Peyer's patch (tissue), 4 donors: ENCODE measurements around the gene PIEZO1. TPM values are rescaled to one million over a fixed set of nuclear protein-coding genes. Genes with fewer than 3 reads are reported as not detected.

Experiments used
- DNase-seq, 3 donors: peaks; one replicate each; pipeline ENCODE4 v3.0.0-alpha.2; 2017 to 2019
- H3K27ac ChIP-seq, 4 donors: fragments of 200-600 bp; sonication (generic); one replicate each; pipeline ENCODE4 v1.5.1; 2016 to 2019
- H3K27me3 ChIP-seq, 2 donors: fragments of 200-600 bp; sonication (generic); one replicate each; pipeline ENCODE4 v1.5.1; 2019
- H3K36me3 ChIP-seq, 3 donors: fragments of 200-600 bp; sonication (generic); one replicate each; pipeline ENCODE4 v1.5.1; 2016 to 2019
- H3K4me1 ChIP-seq, 4 donors: fragments of 200-600 bp; sonication (generic); one replicate each; pipeline ENCODE4 v1.5.1; 2016 to 2019
- H3K4me3 ChIP-seq, 4 donors: fragments of 200-600 bp; sonication (generic); 1 replicate in 3 of 4; 2 replicates in 1 of 4; pipeline ENCODE4 v1.5.1; 2016 to 2019; ENCODE audit warnings: mild to moderate bottlenecking in 1 of 4
- H3K9me3 ChIP-seq, 4 donors: fragments of 200-600 bp; sonication (generic); one replicate each; pipeline ENCODE4 v1.5.1; 2016 to 2019; ENCODE audit warnings: mild to moderate bottlenecking in 1 of 4
- POLR2A ChIP-seq, 2 donors: fragments of 450-650 bp; IDR thresholded peaks; one replicate each; pipeline ENCODE4 v1.5.1; 2017; ENCODE audit warnings: antibody characterized with exemption in 2 of 2, mild to moderate bottlenecking in 2 of 2, moderate library complexity in 2 of 2
- total RNA-seq, 4 donors: library from RNA; depleted of rRNA; stranded (reverse); fragments of >200 nt; gene quantifications; one replicate each; pipeline ENCODE4 v1.1.0, GENCODE V29; 2016
- TF ChIP-seq, protein P1 (sequence below), 6 experiments: fragments of 450-650 bp in 4 of 6; fragments of 200-600 bp in 2 of 6; sonication (generic) in 1 of 6; IDR thresholded peaks; one replicate each; pipeline ENCODE4 v1.5.1; 2017 to 2019; ENCODE audit warnings: antibody characterized with exemption in 6 of 6, mild to moderate bottlenecking in 3 of 6, moderate library complexity in 1 of 6

Gene PIEZO1
- total RNA-seq, 4 donors from 2014 or later = 76.9 to 218 (median 183) TPM

DNA sequence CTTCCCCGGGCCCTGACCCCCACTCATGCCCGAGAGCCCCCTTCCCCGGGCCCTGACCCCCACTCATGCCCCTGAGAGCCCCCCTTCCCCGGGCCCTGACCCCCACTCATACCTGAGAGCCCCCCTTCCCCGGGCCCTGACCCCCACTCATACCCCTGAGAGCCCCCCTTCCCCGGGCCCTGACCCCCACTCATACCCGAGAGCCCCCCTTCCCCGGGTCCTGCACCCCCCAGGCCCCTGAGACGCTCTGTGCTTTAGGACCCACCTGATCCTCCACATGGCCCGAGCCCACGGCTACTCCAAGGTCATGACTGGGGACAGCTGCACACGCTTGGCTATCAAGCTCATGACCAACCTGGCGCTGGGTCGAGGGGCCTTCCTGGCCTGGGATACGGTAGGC is 72.0 kb downstream of the PIEZO1 start:
- peaks cover 0 to 47% (median 0%) of the 10 kb centered on the region in 3 donors for H3K36me3 ChIP-seq

DNA sequence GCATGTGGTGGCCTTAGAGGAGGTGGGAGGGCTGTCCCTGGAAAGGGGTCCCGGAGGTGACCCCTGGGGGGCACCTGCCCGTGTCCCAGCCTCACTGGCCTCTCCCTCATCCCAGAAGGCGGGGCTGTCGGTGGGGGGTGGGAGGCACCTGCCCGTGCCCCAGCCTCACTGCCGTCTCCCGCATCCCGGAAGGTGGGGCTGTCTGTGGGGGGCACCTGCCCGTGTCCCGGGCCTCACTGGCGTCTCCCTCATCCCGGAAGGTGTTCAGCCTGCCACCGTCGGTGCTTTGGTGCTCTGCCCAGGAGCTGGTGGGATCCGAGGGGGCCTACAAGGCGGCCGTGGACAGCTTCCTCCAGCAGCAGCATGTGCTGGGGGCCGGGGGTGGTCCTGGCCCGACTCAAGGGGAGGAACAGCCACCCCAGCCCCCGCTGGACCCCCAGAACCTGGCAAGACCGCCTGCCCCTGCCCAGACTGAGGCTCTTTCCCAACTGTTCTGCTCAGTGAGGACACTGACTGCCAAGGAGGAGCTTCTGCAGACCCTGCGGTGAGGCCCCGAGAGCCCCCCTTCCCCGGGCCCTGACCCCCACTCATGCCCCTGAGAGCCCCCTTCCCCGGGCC is 72.5 kb downstream of the PIEZO1 start:
- H3K27ac ChIP-seq = no peak overlapping the region
- peaks cover 0 to 43% (median 0%) of the 10 kb centered on the region in 3 donors for H3K36me3 ChIP-seq

More for the DNA sequence above, 72.0 kb downstream of the PIEZO1 start:
- Histone ChIP-seq H3K4me3 (no peak overlapping the region), H3K4me1 (no peaks in the 10 kb centered on the region), H3K9me3 (no peaks in the 10 kb centered on the region), H3K27ac (no peak overlapping the region), H3K27me3 (no peaks in the 10 kb centered on the region)
- no peak for TF ChIP-seq POLR2A (IDR thresholded peaks at IDR 0.05)
- TF ChIP-seq, protein P1, sequence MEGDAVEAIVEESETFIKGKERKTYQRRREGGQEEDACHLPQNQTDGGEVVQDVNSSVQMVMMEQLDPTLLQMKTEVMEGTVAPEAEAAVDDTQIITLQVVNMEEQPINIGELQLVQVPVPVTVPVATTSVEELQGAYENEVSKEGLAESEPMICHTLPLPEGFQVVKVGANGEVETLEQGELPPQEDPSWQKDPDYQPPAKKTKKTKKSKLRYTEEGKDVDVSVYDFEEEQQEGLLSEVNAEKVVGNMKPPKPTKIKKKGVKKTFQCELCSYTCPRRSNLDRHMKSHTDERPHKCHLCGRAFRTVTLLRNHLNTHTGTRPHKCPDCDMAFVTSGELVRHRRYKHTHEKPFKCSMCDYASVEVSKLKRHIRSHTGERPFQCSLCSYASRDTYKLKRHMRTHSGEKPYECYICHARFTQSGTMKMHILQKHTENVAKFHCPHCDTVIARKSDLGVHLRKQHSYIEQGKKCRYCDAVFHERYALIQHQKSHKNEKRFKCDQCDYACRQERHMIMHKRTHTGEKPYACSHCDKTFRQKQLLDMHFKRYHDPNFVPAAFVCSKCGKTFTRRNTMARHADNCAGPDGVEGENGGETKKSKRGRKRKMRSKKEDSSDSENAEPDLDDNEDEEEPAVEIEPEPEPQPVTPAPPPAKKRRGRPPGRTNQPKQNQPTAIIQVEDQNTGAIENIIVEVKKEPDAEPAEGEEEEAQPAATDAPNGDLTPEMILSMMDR (IDR thresholded peaks at IDR 0.05) = no peak
- no peak for DNase-seq

DNA sequence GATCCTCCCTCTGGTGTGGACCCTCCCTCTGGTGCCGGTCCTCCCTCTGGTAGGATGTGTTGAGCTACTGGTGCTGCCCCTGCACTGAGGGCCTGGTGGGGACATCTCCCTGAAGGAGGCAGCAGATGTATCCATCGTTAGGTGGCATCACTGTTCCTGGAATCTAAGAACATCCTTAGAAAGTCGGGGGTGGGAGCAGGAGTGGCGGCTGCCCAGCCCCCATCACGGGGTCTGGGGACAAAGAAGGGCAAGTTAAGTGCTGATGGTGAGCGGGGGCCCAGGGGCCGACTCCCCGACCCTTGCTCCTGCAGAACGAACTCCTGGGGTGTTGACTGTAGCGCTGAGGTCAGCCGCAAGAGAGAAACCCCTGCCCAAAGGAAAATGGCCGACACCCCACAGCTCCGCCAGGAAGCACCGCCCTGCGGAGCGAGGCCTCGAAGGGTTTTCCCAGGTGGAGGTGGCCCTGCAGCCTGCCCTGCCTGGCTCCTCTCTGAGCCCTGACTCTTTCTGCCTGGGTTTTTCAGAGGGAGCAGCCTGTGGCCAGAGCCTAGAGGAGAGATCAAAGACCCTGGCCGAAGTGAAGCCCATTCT is 73.2 kb downstream of the PIEZO1 start:
- Histone ChIP-seq H3K27ac (no peak overlapping the region), H3K4me1 (peaks cover 0 to 8% (median 3%) of the 10 kb centered on the region in 4 donors), H3K36me3 (peaks cover 0 to 37% (median 0%) of the 10 kb centered on the region in 3 donors), H3K27me3 (no peaks in the 10 kb centered on the region), H3K9me3 (no peaks in the 10 kb centered on the region), H3K4me3 (no peak overlapping the region)
- DNase-seq = no peak
- no peak for TF ChIP-seq POLR2A (IDR thresholded peaks at IDR 0.05)
- TF ChIP-seq, protein P1 (IDR thresholded peaks at IDR 0.05) = no peak

More for the DNA sequence above, 72.5 kb downstream of the PIEZO1 start:
- H3K4me1 ChIP-seq = peaks cover 0 to 1% (median under 1%) of the 10 kb centered on the region in 4 donors
- TF ChIP-seq, protein P1 (IDR thresholded peaks at IDR 0.05) = no peak
- no peak for TF ChIP-seq POLR2A (IDR thresholded peaks at IDR 0.05)
- no peak overlapping the region for H3K4me3 ChIP-seq
- H3K9me3 ChIP-seq = no peaks in the 10 kb centered on the region
- no peaks in the 10 kb centered on the region for H3K27me3 ChIP-seq
- no peak for DNase-seq

DNA sequence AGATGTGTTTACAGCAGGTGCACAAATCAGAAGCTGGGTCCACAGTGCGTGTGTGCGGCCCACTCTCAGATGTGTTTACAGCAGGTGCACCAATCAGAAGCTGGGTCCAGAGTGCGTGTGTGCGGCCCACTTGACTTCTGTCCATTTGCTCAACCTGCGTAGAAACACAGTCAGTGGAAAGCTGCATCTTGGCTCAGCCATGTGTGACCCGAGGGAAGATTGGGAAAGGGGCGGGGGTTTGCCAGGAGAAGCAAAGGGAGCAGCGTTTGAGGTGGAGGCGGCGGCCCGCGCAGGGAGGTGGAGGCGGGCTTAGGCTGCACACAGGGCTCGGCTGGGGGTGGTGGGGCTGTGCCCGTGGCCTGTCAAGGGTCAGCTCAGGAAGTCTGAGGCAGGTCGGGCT is 74.5 kb downstream of the PIEZO1 start:
- Histone ChIP-seq H3K27ac (no peak overlapping the region), H3K4me1 (peaks cover 0 to 12% (median 5%) of the 10 kb centered on the region in 4 donors), H3K36me3 (peaks cover 0 to 24% (median 0%) of the 10 kb centered on the region in 3 donors), H3K4me3 (no peak overlapping the region), H3K27me3 (no peaks in the 10 kb centered on the region), H3K9me3 (no peaks in the 10 kb centered on the region)
- no peak for DNase-seq
- TF ChIP-seq, protein P1 (IDR thresholded peaks at IDR 0.05) = no peak
- no peak for TF ChIP-seq POLR2A (IDR thresholded peaks at IDR 0.05)

DNA sequence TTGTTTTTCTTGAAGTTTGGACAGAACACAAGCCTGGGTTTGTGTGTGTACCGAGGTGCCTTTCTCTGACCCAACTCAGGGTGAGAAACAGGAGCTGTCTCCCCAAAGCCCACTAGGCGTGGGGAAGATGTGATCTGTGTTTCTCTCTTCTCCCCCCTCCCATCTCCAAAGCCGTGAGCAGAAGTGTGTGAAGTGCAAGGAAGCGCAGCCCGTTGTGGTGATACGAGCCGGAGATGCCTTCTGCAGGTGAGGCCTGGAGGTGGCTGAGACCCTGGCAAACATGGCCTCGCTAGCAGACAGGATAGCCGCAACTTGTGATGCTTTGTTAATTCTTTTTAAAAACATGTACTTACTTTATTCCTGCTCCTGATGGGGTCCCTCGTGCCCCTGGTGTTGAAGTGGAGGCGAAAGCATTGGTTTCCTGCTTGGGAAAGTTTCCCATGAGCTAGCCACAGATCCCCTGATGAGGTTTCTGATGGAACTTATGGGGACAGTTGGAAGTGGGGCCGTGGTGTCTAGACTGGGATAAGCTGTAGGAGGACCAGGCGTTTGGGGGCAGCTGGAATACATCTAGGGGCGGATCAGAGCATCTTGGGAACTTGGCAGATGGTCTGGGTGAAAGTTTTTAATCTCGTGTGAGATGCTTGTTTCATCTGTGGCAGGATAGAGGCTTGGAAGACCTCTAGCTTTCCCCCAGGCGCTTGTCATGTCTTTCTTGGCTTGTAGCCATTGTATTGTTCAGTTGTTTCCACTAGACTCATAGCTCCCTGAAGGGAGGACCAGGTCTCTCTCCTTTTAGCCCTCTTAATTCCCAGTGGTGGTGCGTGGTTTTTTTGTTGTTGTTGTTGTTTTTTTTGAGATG is 77.8 kb downstream of the PIEZO1 start:
- no peak for DNase-seq
- peaks cover 0 to 35% (median 16%) of the 10 kb centered on the region in 4 donors for H3K4me1 ChIP-seq
- H3K27me3 ChIP-seq = no peaks in the 10 kb centered on the region
- TF ChIP-seq POLR2A (IDR thresholded peaks at IDR 0.05) = no peak
- TF ChIP-seq, protein P1 (IDR thresholded peaks at IDR 0.05) = no peak
- H3K36me3 ChIP-seq = no peaks in the 10 kb centered on the region
- H3K27ac ChIP-seq = peak overlapping the region; percentile 90 to 99 (median 90)
- peak overlapping the region; percentile 83 to 100 (median 96) for H3K4me3 ChIP-seq
- no peaks in the 10 kb centered on the region for H3K9me3 ChIP-seq
